ENCODE results near the gene RAPGEF5. TPM values are rescaled to one million over a fixed set of nuclear protein-coding genes. Genes with fewer than 3 reads are reported as not detected.

The RAPGEF5 gene
- polyA plus RNA-seq, 1 of the 3 experiments (the other 2 are of a cell fraction): 1.2 TPM

- 83% methylated on average over 1 of the region's 1 CpG for WGBS (ENCODE audit: low lambda C conversion rate)
- Histone ChIP-seq H2AFZ (ENCODE audit: low read depth) (no peak overlapping the region), H3K27ac (ENCODE audit: low read depth in 2 of 2, low read length in 1 of 2) (no peak overlapping the region), H3K4me1 (ENCODE audit: control insufficient read depth in 1 of 2, insufficient read depth in 2 of 2, low read depth in 1 of 2, low read length in 1 of 2) (peaks cover 0 to 6% of the 10 kb centered on the region in 2 experiments; a peak in 2 of 4 replicates), H3K9me3 (no peaks in the 10 kb centered on the region), H3K9ac (no peak overlapping the region), H3F3A (replicated peaks; ENCODE audit: insufficient read depth) (no peaks in the 10 kb centered on the region), H3K27me3 (ENCODE audit: insufficient read depth) (no peaks in the 10 kb centered on the region), H3K4me3 (ENCODE audit: low read depth in 2 of 2, low read length in 1 of 2) (no peak overlapping the region), H3K9me2 (no peaks in the 10 kb centered on the region; the same call in 1 of the 2 replicates), H3K36me3 (replicated peaks in 1 of 2; ENCODE audit: control insufficient read depth in 1 of 2, insufficient read depth in 2 of 2, low read length in 1 of 2) (no peaks in the 10 kb centered on the region), H3K4me2 (no peak overlapping the region), H4K20me1 (ENCODE audit: insufficient read depth) (no peaks in the 10 kb centered on the region), H3K79me2 (ENCODE audit: insufficient read depth) (no peaks in the 10 kb centered on the region)
- POLR2A ChIA-PET: no interaction called here
- no peak for DNase-seq
- TF ChIP-seq GATA2 (CRISPR knock-in tag; IDR thresholded peaks at IDR 0.05): no peak
- TF ChIP-seq IRF3 (IDR thresholded peaks at IDR 0.05; ENCODE audit: low read depth, low read length): no peak
- no peak for TF ChIP-seq RAD21 (IDR thresholded peaks at IDR 0.05; ENCODE audit: low read length)
- no peak for TF ChIP-seq FOXJ3 (CRISPR knock-in tag; IDR thresholded peaks at IDR 0.05)
- no peak for TF ChIP-seq ZBTB33 (IDR thresholded peaks at IDR 0.05; ENCODE audit: borderline replicate concordance, low read depth)
- no peak for TF ChIP-seq REST (IDR thresholded peaks at IDR 0.05; ENCODE audit: low read depth, low read length)
- no peak for TF ChIP-seq EZH2phosphoT487 (IDR thresholded peaks at IDR 0.05; ENCODE audit: borderline replicate concordance, low read depth)
- TF ChIP-seq POLR2AphosphoS5 (IDR thresholded peaks at IDR 0.05; ENCODE audit: low read depth, low read length): no peak
- no peak for TF ChIP-seq JUND (IDR thresholded peaks at IDR 0.05)
- TF ChIP-seq FOSL2 (IDR thresholded peaks at IDR 0.05; ENCODE audit: borderline replicate concordance, low read depth): no peak
- no peak for TF ChIP-seq NFIC (IDR thresholded peaks at IDR 0.05; ENCODE audit: borderline replicate concordance)
- CTCF ChIA-PET: interaction anchor here (1.1 to 1.6 kb wide), 2 partner anchors 9 to 13 kb away, joined by 3 to 4 read pairs; no protein-coding TSS in a partner anchor
Observed at GRCh38 chr7:22168129-22168634, 188.8 kb downstream of the RAPGEF5 start.
